Esophagus squamous epithelium (tissue), 5 donors: ENCODE results near the gene APLN. TPM values are rescaled to one million over a fixed set of nuclear protein-coding genes. Genes with fewer than 3 reads are reported as not detected.

Experiments used
- DNase-seq: peaks from one replicate; lab custom pipeline; 2025; lab: John Stamatoyannopoulos, UW
- H3K27ac ChIP-seq, 4 donors: fragments of 200-600 bp; sonication (generic); one replicate each; pipeline ENCODE4 v1.5.1; 2016 to 2019; ENCODE audit warnings: mild to moderate bottlenecking in 1 of 4
- H3K27me3 ChIP-seq, 4 donors: fragments of 200-600 bp; sonication (generic); 1 replicate in 3 of 4; 2 replicates in 1 of 4; pipeline versions ENCODE4 v1.5.1 to v1.6.0; 2017 to 2021; ENCODE audit warnings: antibody characterized with exemption in 1 of 4
- H3K36me3 ChIP-seq, 3 donors: fragments of 200-600 bp; sonication (generic); one replicate each; pipeline ENCODE4 v1.5.1; 2016 to 2019
- H3K4me1 ChIP-seq, 3 donors: fragments of 200-600 bp; sonication (generic); one replicate each; pipeline ENCODE4 v1.5.1; 2017 to 2019
- H3K4me3 ChIP-seq, 4 donors: fragments of 200-600 bp; sonication (generic); 1 replicate in 3 of 4; 2 replicates in 1 of 4; pipeline ENCODE4 v1.5.1; 2016 to 2019; ENCODE audit warnings: mild to moderate bottlenecking in 2 of 4, moderate library complexity in 1 of 4
- H3K9me3 ChIP-seq, 3 donors: fragments of 200-600 bp; sonication (generic); one replicate each; pipeline ENCODE4 v1.5.1; 2016 to 2019
- POLR2A ChIP-seq, 4 donors: fragments of 450-650 bp; IDR thresholded peaks; one replicate each; pipeline ENCODE4 v1.6.1; 2017; ENCODE audit warnings: antibody characterized with exemption in 4 of 4, mild to moderate bottlenecking in 4 of 4, moderate library complexity in 3 of 4
- WGBS, 2 donors: methylation state at CpG; one replicate each; pipeline ENCODE4 v1.1.5; 2018; 5-methylcytosine and 5-hydroxymethylcytosine counted together
- intact Hi-C: fragments of 100-400 bp; cut with DNase I; formaldehyde crosslinking; loops from one replicate; pipeline ENCODE4 v1.15.0; 2022
- total RNA-seq, 4 donors: library from RNA; depleted of rRNA; stranded (reverse); fragments of >200 nt; gene quantifications; one replicate each; pipeline ENCODE4 v1.1.0, GENCODE V29; 2016
- TF ChIP-seq, protein P1 (sequence below), 6 experiments: fragments of 450-650 bp in 4 of 6; fragments of 200-600 bp in 2 of 6; sonication (generic) in 2 of 6; IDR thresholded peaks; one replicate each; pipeline ENCODE4 v1.5.1; 2016 to 2019; ENCODE audit warnings: antibody characterized with exemption in 6 of 6, mild to moderate bottlenecking in 4 of 6, moderate library complexity in 4 of 6
- donor health status: DM: yes; HTN: yes; CAD: no.

APLN gene
- total RNA-seq, 4 donors from 2014 or later, result 0.09 to 0.53 (median 0.44) TPM

DNA sequence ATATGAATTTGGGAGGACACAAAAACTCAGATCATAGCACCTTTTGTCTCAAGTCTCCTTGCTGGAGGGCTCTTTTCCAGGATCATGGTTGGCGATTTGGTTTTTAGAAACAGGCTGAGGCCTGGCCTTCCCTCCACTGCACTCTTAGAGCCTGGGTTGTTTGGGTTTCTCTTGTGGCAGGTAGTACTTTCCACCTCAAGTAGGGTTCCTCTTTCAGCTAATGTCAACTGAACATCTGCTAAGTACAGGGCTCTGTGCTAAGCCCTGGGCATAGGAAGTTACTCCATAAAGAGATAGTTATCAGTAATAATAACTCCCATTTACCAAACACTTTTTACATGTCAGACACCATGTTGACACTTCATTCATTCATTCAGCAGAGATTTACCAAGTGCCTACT, 28.2 kb upstream of the APLN start:
- DNase-seq, result no peak
- no peaks in the 10 kb centered on the region for H3K27me3 ChIP-seq
- H3K4me3 ChIP-seq, result no peak overlapping the region
- TF ChIP-seq, protein P1, sequence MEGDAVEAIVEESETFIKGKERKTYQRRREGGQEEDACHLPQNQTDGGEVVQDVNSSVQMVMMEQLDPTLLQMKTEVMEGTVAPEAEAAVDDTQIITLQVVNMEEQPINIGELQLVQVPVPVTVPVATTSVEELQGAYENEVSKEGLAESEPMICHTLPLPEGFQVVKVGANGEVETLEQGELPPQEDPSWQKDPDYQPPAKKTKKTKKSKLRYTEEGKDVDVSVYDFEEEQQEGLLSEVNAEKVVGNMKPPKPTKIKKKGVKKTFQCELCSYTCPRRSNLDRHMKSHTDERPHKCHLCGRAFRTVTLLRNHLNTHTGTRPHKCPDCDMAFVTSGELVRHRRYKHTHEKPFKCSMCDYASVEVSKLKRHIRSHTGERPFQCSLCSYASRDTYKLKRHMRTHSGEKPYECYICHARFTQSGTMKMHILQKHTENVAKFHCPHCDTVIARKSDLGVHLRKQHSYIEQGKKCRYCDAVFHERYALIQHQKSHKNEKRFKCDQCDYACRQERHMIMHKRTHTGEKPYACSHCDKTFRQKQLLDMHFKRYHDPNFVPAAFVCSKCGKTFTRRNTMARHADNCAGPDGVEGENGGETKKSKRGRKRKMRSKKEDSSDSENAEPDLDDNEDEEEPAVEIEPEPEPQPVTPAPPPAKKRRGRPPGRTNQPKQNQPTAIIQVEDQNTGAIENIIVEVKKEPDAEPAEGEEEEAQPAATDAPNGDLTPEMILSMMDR (IDR thresholded peaks at IDR 0.05), result no peak
- TF ChIP-seq POLR2A (IDR thresholded peaks at IDR 0.05), result no peak
- H3K36me3 ChIP-seq, result no peaks in the 10 kb centered on the region
- H3K27ac ChIP-seq, result no peak overlapping the region
- H3K4me1 ChIP-seq, result peaks cover 8 to 16% (median 10%) of the 10 kb centered on the region in 3 donors
- 83 to 100% methylated on average over 1 of the region's 1 CpG for WGBS, 2 donors
- intact Hi-C loops, result no loop called here
- H3K9me3 ChIP-seq, result no peaks in the 10 kb centered on the region

- peaks cover 8 to 22% (median 10%) of the 10 kb centered on the region in 3 donors for H3K4me1 ChIP-seq
- intact Hi-C loops, result no loop called here
- no peak overlapping the region for H3K27ac ChIP-seq
- DNase-seq, result no peak
- no peak overlapping the region for H3K4me3 ChIP-seq
- TF ChIP-seq, protein P1 (IDR thresholded peaks at IDR 0.05), result no peak
- TF ChIP-seq POLR2A (IDR thresholded peaks at IDR 0.05), result no peak
- H3K9me3 ChIP-seq, result no peaks in the 10 kb centered on the region
- 83 to 88% methylated on average over 1 of the region's 1 CpG for WGBS, 2 donors
- no peaks in the 10 kb centered on the region for H3K36me3 ChIP-seq
- no peaks in the 10 kb centered on the region for H3K27me3 ChIP-seq
Measured at GRCh38 chrX:129679901-129680300, 25.1 kb upstream of the APLN start.

DNA sequence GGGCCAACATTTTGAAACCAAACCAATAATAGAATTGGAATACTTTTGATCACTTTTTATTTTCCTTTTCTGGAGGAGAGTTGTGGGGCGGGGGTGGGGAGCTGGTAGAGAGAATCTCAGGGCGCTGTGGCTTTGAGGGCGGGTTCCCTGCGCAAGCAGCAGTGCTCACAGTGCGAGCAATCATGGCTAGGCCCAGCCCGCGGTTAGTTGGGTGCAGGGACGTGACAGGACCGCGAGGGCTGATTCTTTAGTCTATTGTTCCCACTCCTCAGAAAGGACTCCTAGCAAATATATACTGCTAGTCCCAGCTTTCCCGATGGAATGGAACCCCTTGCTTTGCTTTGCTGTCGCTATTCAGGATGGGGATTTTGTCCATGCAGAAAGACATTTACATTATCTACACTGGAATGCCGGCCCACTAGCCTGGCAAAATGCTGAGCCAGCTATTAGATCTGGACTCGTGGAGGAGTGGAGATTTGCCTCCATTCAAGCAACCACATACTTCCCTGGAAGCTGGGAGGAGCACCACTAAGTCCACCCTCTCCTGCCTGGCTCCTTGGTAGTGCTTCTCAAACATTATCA, 23.9 kb upstream of the APLN start:
- H3K36me3 ChIP-seq, result no peaks in the 10 kb centered on the region
- no peaks in the 10 kb centered on the region for H3K9me3 ChIP-seq
- no peak for DNase-seq
- peaks cover 8 to 22% (median 10%) of the 10 kb centered on the region in 3 donors for H3K4me1 ChIP-seq
- peak overlapping the region; percentile 30 to 66 (median 44) for H3K4me3 ChIP-seq
- peak overlapping the region; percentile 59 to 80 (median 76) for H3K27ac ChIP-seq
- H3K27me3 ChIP-seq, result no peaks in the 10 kb centered on the region
- intact Hi-C loops, result no loop called here
- no peak for TF ChIP-seq POLR2A (IDR thresholded peaks at IDR 0.05)
- TF ChIP-seq, protein P1 (IDR thresholded peaks at IDR 0.05), result no peak
- WGBS, 2 donors, result 2 to 59% methylated on average over 6 to 10 of the region's 14 CpGs

GRCh38 chrX:129667412-129667811, 12.7 kb upstream of the APLN start:
- H3K4me1 ChIP-seq, result no peaks in the 10 kb centered on the region
- H3K27ac ChIP-seq, result no peak overlapping the region
- intact Hi-C loops, result no loop called here
- TF ChIP-seq, protein P1 (IDR thresholded peaks at IDR 0.05), result no peak
- no peak for TF ChIP-seq POLR2A (IDR thresholded peaks at IDR 0.05)
- no peaks in the 10 kb centered on the region for H3K9me3 ChIP-seq
- H3K27me3 ChIP-seq, result no peaks in the 10 kb centered on the region
- no peaks in the 10 kb centered on the region for H3K36me3 ChIP-seq
- no peak for DNase-seq
- no peak overlapping the region for H3K4me3 ChIP-seq

DNA sequence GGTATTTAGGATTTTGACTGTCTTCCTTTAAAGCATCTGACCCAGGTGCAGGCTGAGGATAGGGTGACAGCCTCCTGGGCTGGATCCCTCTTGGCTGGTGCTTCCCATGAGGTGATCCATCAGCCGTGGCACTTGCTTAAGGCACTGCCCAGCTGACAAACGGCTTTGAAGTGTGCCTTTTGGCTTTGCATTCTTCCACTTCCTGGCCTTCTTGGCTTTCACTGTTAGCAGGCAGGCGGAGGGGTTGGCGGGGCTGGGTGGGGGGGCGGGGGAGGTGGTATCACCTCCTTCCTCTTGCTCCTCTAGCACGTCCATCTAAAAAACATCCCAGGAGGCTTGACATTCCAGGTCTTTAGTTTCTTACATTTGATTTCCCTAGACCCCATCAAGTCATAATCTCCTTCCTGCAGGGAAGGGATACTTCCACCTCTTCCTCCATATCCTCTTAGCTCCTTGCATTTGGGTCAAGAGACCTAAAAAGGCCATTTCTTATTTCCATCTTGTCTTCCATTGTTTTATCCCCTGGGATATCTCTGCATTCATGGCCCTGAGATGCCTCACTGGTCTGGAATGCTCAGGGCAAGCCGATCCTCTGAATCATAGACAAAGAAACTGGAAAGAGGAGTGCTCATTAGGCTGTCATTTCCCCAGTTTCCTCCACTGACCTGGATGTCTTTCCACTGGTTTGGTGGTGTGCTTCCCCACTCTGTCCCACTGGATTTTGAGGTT, 11.3 kb upstream of the APLN start:
- H3K9me3 ChIP-seq, result no peaks in the 10 kb centered on the region
- TF ChIP-seq, protein P1 (IDR thresholded peaks at IDR 0.05), result no peak
- no peak for TF ChIP-seq POLR2A (IDR thresholded peaks at IDR 0.05)
- no peak for DNase-seq
- WGBS, 2 donors, result 24 to 36% methylated on average over 3 to 6 of the region's 7 CpGs
- H3K4me1 ChIP-seq, result no peaks in the 10 kb centered on the region
- H3K27me3 ChIP-seq, result no peaks in the 10 kb centered on the region
- H3K4me3 ChIP-seq, result no peak overlapping the region
- H3K36me3 ChIP-seq, result no peaks in the 10 kb centered on the region
- H3K27ac ChIP-seq, result no peak overlapping the region
- intact Hi-C loops, result no loop called here
